Limb (tissue), 2 donors: Measurements from ENCODE around the gene NLRP2B.
"Not testable (repeated sequence)": the region's sequence is repeated elsewhere in the genome, so short reads cannot be mapped to it uniquely, and the experiment has no call there.

Source experiments
- DNase-seq, 2 donors: peaks; one replicate each; pipeline ENCODE4 v3.0.0-alpha.2; 2016; ENCODE audit errors: extremely low spot score in 2 of 2

The NLRP2B gene

DNA sequence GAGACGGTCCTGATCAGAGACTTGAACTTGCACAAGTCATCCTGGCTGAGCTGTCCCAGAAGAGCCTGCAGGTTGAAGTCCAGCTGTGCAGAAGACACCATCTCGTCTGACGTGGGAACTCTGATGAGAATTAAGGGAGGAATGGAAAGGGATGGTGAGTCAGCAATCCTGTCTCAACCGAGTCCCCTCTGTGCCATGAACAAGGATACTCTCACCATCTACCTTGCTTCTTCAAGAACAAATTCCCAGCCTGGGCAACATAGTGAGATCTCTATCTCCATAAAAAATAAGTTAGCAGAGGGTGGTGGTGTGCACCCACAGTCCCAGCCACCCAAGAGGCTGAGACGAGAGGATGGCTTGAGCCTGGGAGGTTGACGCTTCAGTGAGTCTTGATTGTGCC is at the start of gene NLRP2B:
TSS of gene NLRP2B (minus strand) at position 101 of the 400 bp plus-strand sequence.
- DNase-seq, result no peak

DNA sequence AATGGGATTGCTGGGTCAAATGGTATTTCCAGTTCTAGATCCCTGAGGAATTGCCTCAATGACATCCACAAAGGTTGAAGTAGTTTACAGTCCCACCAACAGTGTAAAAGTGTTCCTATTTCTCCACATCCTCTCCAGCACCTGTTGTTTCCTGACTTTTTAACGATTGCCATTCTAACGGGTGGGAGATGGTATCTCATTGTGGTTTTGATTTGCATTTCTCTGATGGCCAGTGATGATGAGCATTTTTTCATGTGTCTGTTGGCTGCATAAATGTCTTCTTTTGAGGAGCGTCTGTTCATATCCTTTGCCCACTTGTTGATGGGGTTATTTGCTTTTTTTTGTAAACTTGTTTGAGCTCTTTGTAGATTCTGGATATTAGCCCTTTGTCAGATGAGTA is 45.9 kb upstream of the NLRP2B start:
- DNase-seq, result not testable (repeated sequence)

DNA sequence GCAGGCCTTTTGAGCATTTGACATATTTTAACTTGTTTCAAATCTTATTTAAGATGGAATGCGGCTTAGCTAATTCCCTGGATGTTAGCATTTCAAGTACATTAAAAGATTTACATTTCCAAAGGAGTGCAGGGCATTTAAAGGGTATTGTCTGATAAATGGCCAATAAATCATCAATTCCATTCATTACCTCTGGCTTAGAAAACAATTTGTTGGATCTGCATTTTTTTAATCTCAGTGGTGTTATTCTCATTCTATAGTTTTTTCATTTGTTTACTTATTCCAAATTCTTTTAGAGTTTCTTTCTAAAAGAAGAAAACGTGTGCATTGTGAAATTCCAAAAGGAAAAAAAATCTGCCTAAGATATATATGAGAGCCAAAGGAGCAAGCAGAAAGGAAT is 1.3 kb upstream of the NLRP2B start:
- DNase-seq, result no peak

DNA sequence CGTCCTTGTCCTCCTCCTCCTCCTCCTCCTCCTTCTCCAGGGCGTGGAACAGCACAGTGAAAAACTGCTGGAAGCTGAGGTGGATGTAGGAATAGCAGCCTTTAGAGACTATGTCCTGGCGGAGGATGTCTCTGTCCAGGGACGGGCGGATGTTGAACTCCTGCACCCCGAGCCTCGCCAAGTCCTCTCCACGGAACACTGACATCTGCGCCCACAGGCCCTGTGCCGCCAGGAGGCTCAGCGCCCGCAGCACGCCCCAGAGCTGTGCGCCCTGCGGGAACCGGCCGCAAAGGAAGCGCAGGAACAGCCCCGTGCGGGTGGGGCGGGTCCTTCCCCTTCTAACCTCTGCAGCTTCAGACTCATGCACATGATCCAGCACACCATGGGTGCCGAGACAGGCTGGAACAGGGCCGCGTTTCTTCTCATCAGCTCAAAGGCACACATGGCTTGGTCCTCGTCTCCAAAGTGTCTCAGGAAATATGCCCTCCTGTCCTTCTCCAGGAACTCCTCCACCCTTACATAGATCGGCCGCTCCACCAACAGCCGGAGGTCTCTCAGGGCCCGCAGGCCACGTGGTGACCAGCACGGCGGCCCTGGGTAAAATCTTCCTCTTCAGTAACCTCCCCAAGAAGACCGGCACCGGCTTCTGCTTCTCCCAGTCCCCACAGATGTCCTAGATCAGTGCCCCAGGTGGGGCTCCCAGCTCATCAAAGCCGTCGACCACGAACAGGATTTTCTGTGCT is 1.2 kb downstream of the NLRP2B start:
- DNase-seq, result no peak

DNA sequence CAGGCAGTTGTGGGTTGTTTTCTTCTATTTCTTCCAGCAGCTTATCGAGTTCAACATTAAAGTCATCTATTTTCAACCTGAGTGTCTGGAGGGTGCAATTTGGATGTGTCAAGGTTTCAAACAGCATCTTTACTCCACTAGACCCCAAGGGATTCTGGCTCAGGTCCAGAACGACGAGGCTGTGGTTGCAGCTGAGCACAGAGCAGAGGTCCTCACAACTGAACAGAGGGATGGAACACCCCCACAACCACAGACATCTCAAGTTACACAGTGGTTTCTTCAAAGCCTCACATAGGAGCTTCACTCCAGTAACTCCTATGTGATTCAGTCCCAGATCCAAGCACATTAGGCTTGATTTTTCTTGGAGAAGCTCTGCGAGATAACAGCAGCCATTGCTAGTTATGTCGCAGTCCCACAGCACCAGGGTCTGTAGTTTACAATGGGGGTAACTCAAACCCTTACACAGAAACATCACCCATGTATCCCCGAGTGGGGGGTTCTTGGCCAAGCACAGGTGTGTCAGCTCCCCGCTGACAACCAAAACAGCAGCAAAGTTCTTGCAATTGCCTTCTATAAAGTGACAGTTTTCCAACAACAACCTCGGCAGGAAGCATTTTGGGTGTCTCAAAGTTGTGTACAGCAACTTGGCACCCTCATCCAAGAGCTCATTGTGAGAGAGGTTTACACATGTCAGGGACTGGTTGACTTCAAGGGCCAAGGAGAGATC is 2.8 kb downstream of the NLRP2B start:
- no peak for DNase-seq

DNA sequence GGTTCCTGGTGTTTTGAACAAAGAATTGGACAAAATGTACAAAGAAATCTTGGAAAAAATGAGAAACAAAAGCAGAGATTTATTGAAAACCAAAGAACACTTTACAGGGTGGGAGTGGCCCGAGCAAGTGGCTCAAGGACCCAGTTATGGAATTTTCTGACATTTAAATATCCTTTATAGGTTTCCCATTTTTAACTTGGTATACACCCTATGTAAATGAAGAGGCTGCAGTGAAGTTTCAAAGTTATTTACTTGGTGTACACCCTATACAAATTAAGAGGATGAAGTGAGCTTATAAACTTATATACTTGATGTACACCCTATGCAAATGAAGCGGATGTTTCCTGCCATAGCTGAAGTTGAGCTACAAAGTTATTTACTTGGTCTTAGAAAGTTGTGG is 4.7 kb downstream of the NLRP2B start:
- no peak for DNase-seq

DNA sequence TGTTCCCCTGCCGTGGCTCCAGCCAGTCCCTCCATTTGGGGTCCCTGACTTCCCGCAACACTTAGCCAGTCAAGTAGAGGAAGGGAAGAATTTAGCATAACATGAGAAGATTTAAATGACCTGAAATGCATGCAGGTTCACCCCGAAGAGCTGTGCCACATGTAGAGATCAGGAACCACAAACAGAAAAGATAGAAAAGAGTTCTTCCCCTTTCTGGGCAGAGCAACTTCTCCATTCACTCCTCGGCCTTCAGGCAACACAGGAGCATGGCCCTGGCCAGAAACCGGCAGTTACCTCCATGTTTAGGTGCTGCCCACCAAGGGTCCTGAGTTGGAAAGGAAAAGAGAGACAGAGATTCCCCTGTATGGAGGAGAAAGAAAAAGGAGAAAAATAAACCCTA is 5.2 kb downstream of the NLRP2B start:
- DNase-seq, result no peak

DNA sequence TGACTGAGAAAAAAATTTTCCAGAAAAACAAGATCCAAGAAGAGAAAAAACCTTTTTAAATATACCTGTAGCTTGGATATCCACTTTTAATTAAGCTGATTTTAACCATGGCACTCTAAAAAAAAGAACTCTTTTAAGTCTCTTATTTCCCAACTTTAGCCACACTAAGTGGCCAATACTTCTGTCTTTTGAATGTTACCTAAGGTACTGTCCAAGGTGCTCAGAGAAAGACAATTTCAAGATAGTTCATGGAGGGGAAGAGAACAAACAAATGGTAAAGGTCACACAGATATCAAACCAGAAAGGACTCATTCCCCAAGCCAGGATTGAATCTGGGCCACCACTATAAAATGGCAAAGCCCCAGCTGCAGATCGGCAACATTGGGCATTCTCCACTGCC is 10.1 kb downstream of the NLRP2B start:
- no peak for DNase-seq

DNA sequence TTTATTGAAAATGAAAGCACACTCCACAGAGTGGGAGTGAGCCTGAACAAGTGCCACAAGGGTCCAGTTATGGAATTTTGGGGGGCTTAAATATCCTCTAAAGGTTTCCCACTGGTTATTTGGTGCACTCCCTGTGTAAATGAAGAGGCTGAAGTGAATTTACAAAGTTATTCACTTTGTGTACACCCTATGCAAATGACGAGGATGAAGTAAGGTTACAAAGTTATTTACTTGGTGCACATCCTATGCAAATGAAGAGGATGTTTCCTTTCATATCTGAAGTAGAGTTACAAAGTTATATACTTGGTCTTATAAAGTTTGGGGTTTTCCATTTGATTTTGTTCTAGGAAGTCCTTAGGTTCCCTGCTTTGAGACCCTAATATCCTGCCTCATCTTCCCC is 13.1 kb downstream of the NLRP2B start:
- DNase-seq, result no peak

DNA sequence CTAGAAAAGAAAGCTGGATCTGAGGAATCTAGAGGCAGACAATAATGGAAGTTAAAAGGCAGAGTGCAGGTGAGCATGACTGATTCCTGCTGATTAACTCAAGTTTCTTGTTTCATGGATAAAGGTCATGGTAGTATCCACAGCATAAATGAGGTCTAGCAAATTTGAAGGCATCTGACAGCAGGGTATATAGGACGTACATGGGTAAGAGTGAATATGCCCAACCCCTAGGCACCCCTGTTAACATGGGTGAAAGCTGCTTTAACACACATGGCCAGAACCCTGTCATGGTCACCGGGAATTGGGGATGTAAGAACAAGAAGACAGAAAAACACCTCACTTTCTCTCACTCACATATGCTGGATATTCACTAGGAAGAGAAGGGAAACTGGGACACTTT is 25.0 kb downstream of the NLRP2B start:
- DNase-seq, result no peak

DNA sequence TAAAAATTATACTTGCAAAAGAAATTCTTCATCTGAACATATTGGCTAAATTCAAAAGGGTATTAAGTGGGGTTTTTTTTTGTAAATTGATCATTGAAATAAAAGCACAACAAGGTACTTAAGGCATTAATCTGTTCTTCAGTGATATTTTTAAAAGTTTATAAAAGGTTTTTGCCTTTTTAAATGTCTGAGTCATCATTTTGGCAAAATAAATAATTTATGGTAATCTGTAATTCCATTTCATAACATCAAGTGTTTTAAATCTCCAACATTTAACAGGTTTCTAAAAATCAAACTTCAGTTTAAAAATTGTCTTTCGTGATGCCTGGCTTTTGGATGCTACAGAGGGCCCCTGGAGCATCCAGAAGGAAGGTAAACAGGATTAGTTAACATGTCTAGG is 27.4 kb downstream of the NLRP2B start:
- DNase-seq, result no peak

DNA sequence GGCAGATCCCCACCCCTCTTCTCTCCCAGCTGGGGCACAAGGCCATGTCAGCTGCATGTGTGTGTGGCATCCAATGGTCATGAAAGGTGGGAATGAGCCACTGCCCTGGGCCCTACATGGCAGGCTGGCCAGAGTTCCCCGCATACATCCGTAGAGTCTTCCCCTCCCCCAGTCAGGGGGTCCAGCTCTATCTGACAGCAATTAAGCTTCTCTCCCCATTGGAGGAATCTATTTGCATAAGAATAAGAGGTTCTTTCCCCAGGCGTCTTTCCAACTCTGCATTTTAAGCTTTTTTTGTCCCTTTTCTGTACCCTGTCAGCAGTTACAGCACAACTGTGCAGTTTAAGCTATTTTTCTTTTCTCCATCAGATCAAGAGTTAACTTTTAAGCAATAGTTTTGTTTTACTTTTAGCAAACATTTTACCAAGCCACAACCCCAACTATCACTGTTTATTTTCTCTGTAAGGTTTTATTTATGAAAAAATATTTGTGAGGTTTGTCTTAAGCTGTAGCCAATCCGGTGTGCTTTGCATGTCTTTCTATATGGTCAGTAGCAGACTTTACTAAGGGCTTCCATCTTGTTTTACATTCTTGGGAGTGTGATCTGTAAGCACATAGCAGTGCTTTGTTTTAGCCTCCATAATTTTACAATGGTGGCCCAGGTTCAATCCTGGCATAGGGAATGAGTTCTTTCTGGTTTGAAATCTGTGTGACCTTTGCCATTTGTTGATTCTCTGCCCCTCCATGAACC is 28.7 kb downstream of the NLRP2B start:
- no peak for DNase-seq

DNA sequence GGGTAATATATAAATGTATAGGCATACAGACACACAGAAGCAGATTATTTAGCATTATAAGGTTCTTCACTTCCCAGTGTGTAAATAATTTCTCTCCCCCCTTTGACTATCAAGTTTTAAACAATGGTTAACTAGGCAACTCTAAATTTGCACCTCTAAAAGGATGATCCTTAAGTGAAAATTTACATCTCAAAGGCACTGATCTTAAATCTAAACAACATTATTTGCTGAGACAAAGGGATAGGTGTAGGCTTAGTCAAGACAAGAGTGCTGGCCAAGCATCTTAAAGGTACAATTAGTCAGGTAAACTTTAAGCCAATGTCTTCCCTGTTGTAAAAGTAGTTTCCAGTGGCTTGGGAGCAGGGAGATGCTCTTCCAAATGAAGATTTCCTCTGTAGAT is 33.0 kb downstream of the NLRP2B start:
- no peak for DNase-seq

DNA sequence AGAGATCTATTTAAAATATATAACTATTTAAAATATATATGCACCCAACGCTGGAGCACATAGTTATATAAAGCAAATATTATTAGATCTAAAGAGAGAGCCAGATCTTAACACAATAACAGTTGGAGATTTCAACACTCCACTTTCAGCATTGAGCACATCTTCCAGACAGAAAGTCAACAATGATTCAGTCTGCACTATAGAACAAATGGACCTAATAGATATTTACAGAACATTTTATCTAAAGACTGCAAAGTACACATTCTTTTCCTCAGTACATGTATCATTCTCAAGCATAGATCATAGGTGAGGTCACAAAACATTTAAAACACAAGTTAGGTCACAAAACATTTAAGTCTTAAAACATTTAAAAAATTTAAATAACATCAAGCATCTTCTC is 36.4 kb downstream of the NLRP2B start:
- no peak for DNase-seq

DNA sequence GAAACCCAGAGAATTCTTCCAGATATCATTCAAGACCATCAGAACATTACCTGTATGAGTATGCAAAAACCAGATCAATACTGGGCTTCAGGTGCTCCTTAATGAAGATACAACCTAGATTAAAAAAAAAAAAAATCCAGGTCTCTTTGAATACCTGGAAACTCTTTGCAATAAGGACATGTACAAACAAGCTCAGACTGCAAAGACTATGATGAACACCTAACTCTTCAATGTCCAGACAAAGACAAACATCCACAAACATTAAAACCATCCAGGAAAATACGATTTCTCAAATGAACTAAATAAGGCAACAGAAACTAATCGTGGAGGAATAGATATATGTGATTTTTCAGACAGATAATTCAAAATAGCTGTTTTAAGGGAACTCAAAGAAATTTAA is 38.7 kb downstream of the NLRP2B start:
- DNase-seq, result no peak

DNA sequence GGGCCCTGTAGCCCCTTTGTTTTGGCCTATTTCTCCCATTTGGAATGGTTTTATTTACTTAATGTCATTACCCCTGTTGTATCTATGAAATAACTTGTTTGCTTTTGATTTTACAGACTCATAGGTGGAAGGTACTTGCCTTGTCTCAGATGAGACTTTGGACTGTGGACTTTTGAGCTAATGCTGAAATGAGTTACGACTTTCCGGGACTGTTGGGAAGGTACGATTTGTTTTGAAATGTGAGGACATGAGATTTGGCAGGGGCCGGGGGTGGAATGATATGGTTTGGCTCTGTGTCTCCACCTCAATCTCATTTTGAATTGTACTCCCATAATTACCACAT is 39.4 kb downstream of the NLRP2B start:
- DNase-seq, result no peak

DNA sequence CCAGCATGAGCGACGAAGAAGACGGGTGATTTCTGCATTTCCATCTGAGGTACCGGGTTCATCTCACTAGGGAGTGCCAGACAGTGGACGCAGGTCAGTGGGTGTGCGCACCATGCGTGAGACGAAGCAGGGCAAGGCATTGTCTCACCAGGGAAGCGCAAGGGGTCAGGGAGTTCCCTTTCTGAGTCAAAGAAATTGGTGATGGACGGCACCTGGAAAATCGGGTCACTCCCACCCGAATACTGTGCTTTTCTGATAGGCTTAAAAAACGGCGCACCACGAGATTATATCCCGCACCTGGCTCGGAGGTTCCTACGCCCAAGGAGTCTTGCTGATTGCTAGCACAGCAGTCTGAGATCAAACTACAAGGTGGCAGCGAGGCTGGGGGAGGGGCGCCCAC is 50.6 kb downstream of the NLRP2B start:
- DNase-seq, result not testable (repeated sequence)
